ENCODE results near the gene GMDS. TPM values are rescaled to one million over a fixed set of nuclear protein-coding genes. Genes with fewer than 3 reads are reported as not detected.

The GMDS gene
- total and polyA plus RNA-seq, 2 experiments from 2014 or later = 3.0 to 12.6 TPM

DNA sequence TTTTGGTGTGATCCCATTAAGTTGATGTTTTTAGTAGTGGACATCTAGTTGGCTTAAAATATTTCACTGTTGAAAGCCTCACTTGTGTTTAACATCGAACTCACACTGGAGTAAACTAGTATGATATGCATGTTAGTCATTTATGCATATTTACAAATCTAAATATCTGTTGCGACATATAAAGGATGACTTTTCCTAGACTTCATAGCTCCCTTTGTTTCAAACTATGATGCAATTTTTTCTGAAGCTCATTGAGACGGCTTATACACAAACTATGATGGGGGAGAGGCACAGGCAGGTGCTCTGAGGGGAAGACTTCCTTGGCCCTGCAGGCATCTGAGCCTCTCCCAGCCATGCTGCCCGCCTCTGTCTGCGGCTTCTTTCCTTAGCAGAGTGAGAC is 647.5 kb downstream of the GMDS start:
- TF ChIP-seq EZH2phosphoT487 (IDR thresholded peaks at IDR 0.05; ENCODE audit: insufficient read depth, low read depth) (no peak), EZH2 (IDR thresholded peaks at IDR 0.05; ENCODE audit: insufficient read depth, poor library complexity, severe bottlenecking) (no peak)
- no peak overlapping the region for H3K9ac ChIP-seq
- no peaks in the 10 kb centered on the region for H3K36me3 ChIP-seq (ENCODE audit: low read depth)
- peak; percentile 84 for DNase-seq
- in situ Hi-C loops (cut with MboI) = loop anchor here (10.0 to 25.0 kb wide), 3 partner anchors 757 to 1039 kb away; no protein-coding TSS in a partner anchor
- H3K4me3 ChIP-seq = no peak overlapping the region
- H3K9me3 ChIP-seq (ENCODE audit: low read depth) = no peaks in the 10 kb centered on the region
- H3K79me2 ChIP-seq (ENCODE audit: insufficient read depth) = no peaks in the 10 kb centered on the region
- H3K27ac ChIP-seq = no peak overlapping the region
- H3K9me2 ChIP-seq (ENCODE audit: insufficient read depth) = no peaks in the 10 kb centered on the region
- H3K27me3 ChIP-seq (replicated peaks; ENCODE audit: insufficient read depth) = peaks cover 15% of the 10 kb centered on the region
- H4K20me1 ChIP-seq (ENCODE audit: insufficient read depth) = no peaks in the 10 kb centered on the region
- 50 to 52% methylated on average over 5 of the region's 5 CpGs for WGBS, 2 experiments (ENCODE audit: low coverage in 1 of 2, low lambda C conversion rate in 2 of 2, missing lambda C conversion rate in 2 of 2)
- H2AFZ ChIP-seq = no peak overlapping the region
- H3F3A ChIP-seq (ENCODE audit: insufficient read depth) = no peaks in the 10 kb centered on the region
- peaks cover 3% of the 10 kb centered on the region; the same call in 1 of the 2 replicates for H3K4me1 ChIP-seq (ENCODE audit: insufficient read depth)
- H3K4me2 ChIP-seq (ENCODE audit: unreplicated experiment) = no peak overlapping the region

DNA sequence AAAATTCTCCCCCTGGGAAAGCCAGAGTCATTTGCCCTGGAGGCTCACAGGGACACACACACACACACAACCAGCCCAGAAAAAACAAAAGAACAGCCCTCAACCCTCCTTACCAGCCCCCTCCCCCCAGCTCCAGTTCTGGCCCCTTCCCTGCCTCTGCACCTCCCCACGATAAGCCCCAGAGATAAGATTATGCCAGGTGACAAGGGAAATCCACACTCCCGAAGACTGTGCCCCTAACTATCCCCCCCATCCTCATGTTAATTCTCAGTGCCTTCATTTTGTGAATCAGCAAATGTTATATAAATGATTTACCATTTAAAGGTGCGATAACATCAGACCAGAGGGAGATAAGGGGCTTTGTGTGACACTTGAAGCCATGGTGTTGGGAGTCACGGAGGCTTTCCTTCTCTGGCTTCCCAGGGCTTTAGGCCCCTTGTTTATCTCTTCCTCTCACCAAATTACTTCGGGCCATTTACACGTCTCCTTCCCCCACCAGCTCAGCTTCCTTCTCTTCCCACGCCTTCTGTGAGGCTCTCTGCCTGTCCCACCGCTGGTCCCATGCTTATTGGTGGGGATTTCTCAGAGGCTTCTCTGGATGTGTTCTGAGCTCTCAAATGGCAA is 648.2 kb downstream of the GMDS start:
- H3K79me2 ChIP-seq (ENCODE audit: insufficient read depth) = no peaks in the 10 kb centered on the region
- no peak for TF ChIP-seq EZH2 (IDR thresholded peaks at IDR 0.05; ENCODE audit: insufficient read depth, poor library complexity, severe bottlenecking)
- in situ Hi-C loops (cut with MboI) = loop anchor here (10.0 to 25.0 kb wide), 3 partner anchors 758 to 1040 kb away; no protein-coding TSS in a partner anchor
- H3K4me1 ChIP-seq (ENCODE audit: insufficient read depth) = peaks cover 3% of the 10 kb centered on the region; the same call in 1 of the 2 replicates
- no peak overlapping the region for H3K9ac ChIP-seq
- no peak overlapping the region for H3K4me3 ChIP-seq
- DNase-seq = no peak
- H2AFZ ChIP-seq = no peak overlapping the region
- no peaks in the 10 kb centered on the region for H3K9me2 ChIP-seq (ENCODE audit: insufficient read depth)
- H3K9me3 ChIP-seq (ENCODE audit: low read depth) = no peaks in the 10 kb centered on the region
- no peaks in the 10 kb centered on the region for H3K36me3 ChIP-seq (ENCODE audit: low read depth)
- H3K27ac ChIP-seq = no peak overlapping the region
- no peaks in the 10 kb centered on the region for H4K20me1 ChIP-seq (ENCODE audit: insufficient read depth)
- H3K4me2 ChIP-seq (ENCODE audit: unreplicated experiment) = no peak overlapping the region
- H3F3A ChIP-seq (ENCODE audit: insufficient read depth) = no peaks in the 10 kb centered on the region
- H3K27me3 ChIP-seq (replicated peaks; ENCODE audit: insufficient read depth) = peaks cover 15% of the 10 kb centered on the region
- WGBS, 2 experiments (ENCODE audit: low coverage in 1 of 2, low lambda C conversion rate in 2 of 2, missing lambda C conversion rate in 2 of 2) = 78 to 83% methylated on average over 8 of the region's 8 CpGs

DNA sequence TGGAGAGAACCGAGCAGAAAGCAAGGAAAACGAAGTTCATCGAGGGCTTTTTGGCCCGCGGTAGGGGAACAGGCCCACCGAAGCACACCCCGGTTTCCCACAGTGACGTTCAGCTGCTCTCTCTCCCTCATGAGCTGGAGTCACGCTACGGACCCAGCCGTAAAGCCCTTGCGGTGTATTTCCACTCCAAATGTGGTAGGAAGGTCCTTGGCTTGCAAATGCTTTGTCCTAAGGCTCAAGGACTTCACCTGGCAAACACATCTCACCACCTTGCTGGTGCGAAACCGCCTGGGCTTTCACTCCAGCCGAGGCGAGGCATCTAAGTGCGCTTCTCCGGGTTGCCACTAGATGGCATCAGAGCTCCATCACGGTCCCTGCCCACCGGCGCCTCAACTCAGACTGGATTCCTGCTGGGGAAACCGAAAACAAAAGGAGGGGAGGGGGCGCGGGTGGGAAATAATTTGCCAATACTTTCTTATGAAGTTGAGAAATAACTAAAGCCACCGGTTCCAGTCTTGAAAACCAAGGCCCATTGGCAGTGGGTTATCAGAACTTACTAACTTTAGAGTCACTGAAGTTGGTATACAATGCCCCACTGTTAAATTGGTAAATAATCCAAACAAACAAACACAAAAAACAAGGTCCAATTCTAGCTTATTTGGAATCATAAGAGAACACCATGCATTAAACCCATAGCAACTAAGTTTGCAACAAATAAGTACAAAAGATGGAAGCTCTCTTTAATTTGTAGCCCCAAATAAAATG is 649.1 kb downstream of the GMDS start:
- 2% methylated on average over 25 of the region's 25 CpGs for WGBS, 2 experiments (ENCODE audit: low coverage in 1 of 2, low lambda C conversion rate in 2 of 2, missing lambda C conversion rate in 2 of 2)
- H3K4me2 ChIP-seq (ENCODE audit: unreplicated experiment) = peak overlapping the region; percentile 99
- no peaks in the 10 kb centered on the region for H3F3A ChIP-seq (ENCODE audit: insufficient read depth)
- DNase-seq = peak; percentile 62
- H3K9me3 ChIP-seq (ENCODE audit: low read depth) = no peaks in the 10 kb centered on the region
- no peaks in the 10 kb centered on the region for H4K20me1 ChIP-seq (ENCODE audit: insufficient read depth)
- TF ChIP-seq EZH2 (IDR thresholded peaks at IDR 0.05; ENCODE audit: insufficient read depth, poor library complexity, severe bottlenecking) (no peak), EZH2phosphoT487 (IDR thresholded peaks at IDR 0.05; ENCODE audit: insufficient read depth, low read depth) (no peak)
- H3K9me2 ChIP-seq (ENCODE audit: insufficient read depth) = no peaks in the 10 kb centered on the region
- H3K9ac ChIP-seq = peak overlapping the region; percentile 56; the same call in 1 of the 2 replicates
- peak overlapping the region; percentile 89 for H2AFZ ChIP-seq
- in situ Hi-C loops (cut with MboI) = loop anchor here (10.0 to 25.0 kb wide), 3 partner anchors 759 to 1041 kb away; no protein-coding TSS in a partner anchor
- peak overlapping the region; percentile 75 for H3K4me3 ChIP-seq
- peaks cover 3% of the 10 kb centered on the region; the same call in 1 of the 2 replicates for H3K4me1 ChIP-seq (ENCODE audit: insufficient read depth)
- no peaks in the 10 kb centered on the region for H3K79me2 ChIP-seq (ENCODE audit: insufficient read depth)
- no peak overlapping the region for H3K27ac ChIP-seq
- peaks cover 17% of the 10 kb centered on the region for H3K27me3 ChIP-seq (replicated peaks; ENCODE audit: insufficient read depth)
- H3K36me3 ChIP-seq (ENCODE audit: low read depth) = no peaks in the 10 kb centered on the region

DNA sequence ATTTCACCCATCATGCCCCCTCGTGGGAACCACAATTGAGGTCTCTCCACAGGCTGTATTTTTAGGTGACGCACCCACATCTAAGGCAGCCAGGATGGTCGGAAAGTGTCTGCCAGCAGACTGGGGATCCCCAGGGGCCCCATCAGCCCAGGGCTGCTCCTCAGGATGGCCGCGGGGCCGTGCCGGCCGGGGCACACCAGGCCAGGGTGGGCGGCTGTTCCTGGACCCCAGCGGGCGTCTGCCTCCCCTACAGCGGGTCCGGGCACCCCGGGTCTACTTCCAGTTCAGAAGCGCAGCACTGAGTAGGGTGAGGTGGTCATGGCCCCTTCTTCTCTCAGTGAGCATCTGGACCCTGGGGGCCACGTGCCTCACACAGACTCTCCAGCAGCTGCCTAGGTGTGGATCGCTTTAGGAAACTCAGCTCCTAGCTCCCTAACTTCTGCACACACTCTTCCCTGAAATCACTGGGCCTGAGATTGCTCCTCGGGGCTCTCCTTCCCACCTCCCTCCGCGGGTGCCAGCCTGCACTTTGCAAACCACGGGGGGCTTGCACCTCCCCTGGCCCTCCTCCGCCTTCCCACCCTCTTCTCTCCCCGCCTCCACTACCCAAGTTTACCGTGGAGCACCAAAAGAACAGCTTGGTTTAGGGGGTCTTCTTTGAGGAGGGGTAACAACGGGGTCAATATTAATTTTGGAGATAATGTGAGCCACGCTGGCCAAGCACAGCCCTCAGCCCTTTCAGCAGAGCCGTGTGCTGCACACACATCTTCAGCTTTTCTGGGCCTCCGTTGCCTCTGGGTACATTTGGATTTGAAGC is 649.9 kb downstream of the GMDS start:
- 60 to 68% methylated on average over 25 to 28 of the region's 28 CpGs for WGBS, 2 experiments (ENCODE audit: low coverage in 1 of 2, low lambda C conversion rate in 2 of 2, missing lambda C conversion rate in 2 of 2)
- peak overlapping the region; percentile 99 for H3K4me2 ChIP-seq (ENCODE audit: unreplicated experiment)

More for the DNA sequence above, 649.9 kb downstream of the GMDS start:
- Histone ChIP-seq H3K4me1 (ENCODE audit: insufficient read depth) (peaks cover 3% of the 10 kb centered on the region; the same call in 1 of the 2 replicates), H3K79me2 (ENCODE audit: insufficient read depth) (no peaks in the 10 kb centered on the region), H3K4me3 (peak overlapping the region; percentile 75), H4K20me1 (ENCODE audit: insufficient read depth) (no peaks in the 10 kb centered on the region), H3K27me3 (replicated peaks; ENCODE audit: insufficient read depth) (peaks cover 17% of the 10 kb centered on the region; the same call in 1 of the 2 replicates), H3K36me3 (ENCODE audit: low read depth) (no peaks in the 10 kb centered on the region), H3K9ac (peak overlapping the region; percentile 56; the same call in 1 of the 2 replicates), H2AFZ (peak overlapping the region; percentile 89), H3K27ac (no peak overlapping the region), H3F3A (ENCODE audit: insufficient read depth) (no peaks in the 10 kb centered on the region), H3K9me2 (ENCODE audit: insufficient read depth) (no peaks in the 10 kb centered on the region), H3K9me3 (ENCODE audit: low read depth) (no peaks in the 10 kb centered on the region)
- in situ Hi-C loops (cut with MboI) = loop anchor here (10.0 to 25.0 kb wide), 3 partner anchors 759 to 1042 kb away; no protein-coding TSS in a partner anchor
- TF ChIP-seq EZH2phosphoT487 (IDR thresholded peaks at IDR 0.05; ENCODE audit: insufficient read depth, low read depth) (no peak), EZH2 (IDR thresholded peaks at IDR 0.05; ENCODE audit: insufficient read depth, poor library complexity, severe bottlenecking) (no peak)
- no peak for DNase-seq
